ENCODE measurements around the gene ARHGAP29.

ARHGAP29 gene

GRCh38 chr1:94144836-94145235 is 92.5 kb downstream of the ARHGAP29 start:
- in situ Hi-C loops (cut with HindIII; ENCODE audit: low pct_ligation_motif_present, low pct_unique_long_range_greater_than_20kb, low sequenced_read_pairs) = no loop called here
- no peak for DNase-seq

- no peak for DNase-seq
- in situ Hi-C loops (cut with HindIII; ENCODE audit: low pct_ligation_motif_present, low pct_unique_long_range_greater_than_20kb, low sequenced_read_pairs) = no loop called here
Observed at GRCh38 chr1:94143809-94144176, 93.6 kb downstream of the ARHGAP29 start.

- no peak for DNase-seq
- in situ Hi-C loops (cut with HindIII; ENCODE audit: low pct_ligation_motif_present, low pct_unique_long_range_greater_than_20kb, low sequenced_read_pairs) = no loop called here
Observed at GRCh38 chr1:94143173-94143808, 94.1 kb downstream of the ARHGAP29 start.

GRCh38 chr1:94142583-94142982 is 94.8 kb downstream of the ARHGAP29 start:
- in situ Hi-C loops (cut with HindIII; ENCODE audit: low pct_ligation_motif_present, low pct_unique_long_range_greater_than_20kb, low sequenced_read_pairs) = no loop called here
- DNase-seq = no peak

GRCh38 chr1:94142022-94142421 is 95.4 kb downstream of the ARHGAP29 start:
- DNase-seq = no peak
- in situ Hi-C loops (cut with HindIII; ENCODE audit: low pct_ligation_motif_present, low pct_unique_long_range_greater_than_20kb, low sequenced_read_pairs) = no loop called here

GRCh38 chr1:94132111-94132510 is 105.3 kb downstream of the ARHGAP29 start:
- no peak for DNase-seq
- in situ Hi-C loops (cut with HindIII; ENCODE audit: low pct_ligation_motif_present, low pct_unique_long_range_greater_than_20kb, low sequenced_read_pairs) = no loop called here

- DNase-seq = no peak
- in situ Hi-C loops (cut with HindIII; ENCODE audit: low pct_ligation_motif_present, low pct_unique_long_range_greater_than_20kb, low sequenced_read_pairs) = no loop called here
Observed at GRCh38 chr1:94130851-94131595, 106.4 kb downstream of the ARHGAP29 start.

GRCh38 chr1:94126651-94127050 is 110.7 kb downstream of the ARHGAP29 start:
- in situ Hi-C loops (cut with HindIII; ENCODE audit: low pct_ligation_motif_present, low pct_unique_long_range_greater_than_20kb, low sequenced_read_pairs) = no loop called here

GRCh38 chr1:94125551-94126514 is 111.6 kb downstream of the ARHGAP29 start:
- in situ Hi-C loops (cut with HindIII; ENCODE audit: low pct_ligation_motif_present, low pct_unique_long_range_greater_than_20kb, low sequenced_read_pairs) = no loop called here
- no peak for DNase-seq

More at GRCh38 chr1:94126651-94127050, 110.7 kb downstream of the ARHGAP29 start:
- no peak for DNase-seq

- in situ Hi-C loops (cut with HindIII; ENCODE audit: low pct_ligation_motif_present, low pct_unique_long_range_greater_than_20kb, low sequenced_read_pairs) = no loop called here
- DNase-seq = no peak
Observed at GRCh38 chr1:94124538-94124937, 112.8 kb downstream of the ARHGAP29 start.

- in situ Hi-C loops (cut with HindIII; ENCODE audit: low pct_ligation_motif_present, low pct_unique_long_range_greater_than_20kb, low sequenced_read_pairs) = no loop called here
- DNase-seq = peak; percentile 33
Observed at GRCh38 chr1:94122201-94122970, 115.0 kb downstream of the ARHGAP29 start.

Measured in ACHN (cell line).